Measurements from ENCODE around the gene JAGN1.
"Not testable (repeated sequence)": the region's sequence is repeated elsewhere in the genome, so short reads cannot be mapped to it uniquely, and the experiment has no call there.

JAGN1 gene

GRCh38 chr3:9890249-9891071 lies at the start of gene JAGN1:
TSS of gene JAGN1 (plus strand) at chr3:9890610. CDS start at chr3:9890723, 113 bp downstream.
- peak; percentile 98 for DNase-seq

GRCh38 chr3:9841015-9841414 lies 49.4 kb upstream of the JAGN1 start:
- DNase-seq, result no peak

GRCh38 chr3:9843715-9844438 lies 46.5 kb upstream of the JAGN1 start, which contains the start of gene RPUSD3:
TSS of gene RPUSD3 (minus strand) at chr3:9844008. CDS start at chr3:9843990, 18 bp downstream.
- peak; percentile 98 for DNase-seq

- no peak for DNase-seq
Observed at GRCh38 chr3:9846231-9846630, 44.2 kb upstream of the JAGN1 start.

- DNase-seq, result no peak
Observed at GRCh38 chr3:9846931-9847488, 43.4 kb upstream of the JAGN1 start.

GRCh38 chr3:9847870-9848269 lies 42.5 kb upstream of the JAGN1 start:
- DNase-seq, result not testable (repeated sequence)

- DNase-seq, result not testable (repeated sequence)
Observed at GRCh38 chr3:9848860-9849259, 41.5 kb upstream of the JAGN1 start.

GRCh38 chr3:9851383-9851782 lies 39.0 kb upstream of the JAGN1 start:
- DNase-seq, result not testable (repeated sequence)

- DNase-seq, result not testable (repeated sequence)
Observed at GRCh38 chr3:9851926-9852325, 38.5 kb upstream of the JAGN1 start.

GRCh38 chr3:9852528-9852927 lies 37.9 kb upstream of the JAGN1 start:
- DNase-seq, result no peak

- not testable (repeated sequence) for DNase-seq
Observed at GRCh38 chr3:9854291-9854940, 36.0 kb upstream of the JAGN1 start.

GRCh38 chr3:9855594-9855993 lies 34.8 kb upstream of the JAGN1 start:
- no peak for DNase-seq

GRCh38 chr3:9859530-9860025 lies 30.8 kb upstream of the JAGN1 start:
- DNase-seq, result no peak

GRCh38 chr3:9861201-9861600 lies 29.2 kb upstream of the JAGN1 start:
- no peak for DNase-seq

- DNase-seq, result no peak
Observed at GRCh38 chr3:9861626-9862130, 28.7 kb upstream of the JAGN1 start.

- peak; percentile 74 for DNase-seq
Observed at GRCh38 chr3:9862391-9863057, 27.9 kb upstream of the JAGN1 start.

- DNase-seq, result no peak
Observed at GRCh38 chr3:9863058-9863772, 27.2 kb upstream of the JAGN1 start.

- peak; percentile 48 for DNase-seq
Observed at GRCh38 chr3:9864200-9864927, 26.0 kb upstream of the JAGN1 start.

- not testable (repeated sequence) for DNase-seq
Observed at GRCh38 chr3:9865125-9865637, 25.2 kb upstream of the JAGN1 start.

- DNase-seq, result no peak
Observed at GRCh38 chr3:9866639-9867038, 23.8 kb upstream of the JAGN1 start.

All from retina (tissue), 1 donor.